Activated T-cell treated with anti-CD3 and anti-CD28 coated beads, Interleukin-2, amount 50 U/mL, for 72 hours (primary cell): ENCODE data around the gene JARID2. TPM values are rescaled to one million over a fixed set of nuclear protein-coding genes. Genes with fewer than 3 reads are reported as not detected.

Experiments used
- ATAC-seq, 2 donors: fragments of 150-1000 bp; cut with Tn5 transposase; replicated peaks in 1 of 2; 2 replicates each; pipeline ENCODE4 v1.10.0; 2021; ENCODE audit warnings: moderate library complexity in 2 of 2, mild to moderate bottlenecking in 1 of 2
- DNase-seq, 2 donors: peaks; one replicate each; pipeline ENCODE4 v3.0.0; 2021 to 2022; ENCODE audit warnings: mixed read lengths in 1 of 2
- H3K27ac Mint-ChIP-seq: one replicate; pipeline ENCODE4 v1.8.0; 2022; ENCODE audit warnings: mild to moderate bottlenecking, moderate library complexity, mixed read lengths
- H3K27me3 Mint-ChIP-seq: one replicate; pipeline ENCODE4 v1.8.0; 2022; ENCODE audit warnings: low read depth, mixed read lengths
- H3K36me3 Mint-ChIP-seq, 2 donors: one replicate each; pipeline ENCODE4 v1.8.0; 2022; ENCODE audit warnings: mixed read lengths in 2 of 2, mild to moderate bottlenecking in 1 of 2; ENCODE audit not compliant: insufficient read depth in 2 of 2
- H3K4me1 Mint-ChIP-seq: one replicate; pipeline ENCODE4 v1.8.0; 2022; ENCODE audit warnings: low read depth, mixed read lengths
- H3K4me3 Mint-ChIP-seq, 2 donors: one replicate each; pipeline ENCODE4 v1.8.0; 2022; ENCODE audit warnings: mild to moderate bottlenecking in 2 of 2, mixed read lengths in 2 of 2, moderate library complexity in 2 of 2
- H3K9me3 Mint-ChIP-seq, 2 donors: one replicate each; pipeline ENCODE4 v1.8.0; 2022; ENCODE audit warnings: mixed read lengths in 2 of 2
- total RNA-seq, 2 donors: library from RNA; stranded (reverse); gene quantifications; one replicate each; pipeline ENCODE4 v1.2.3, GENCODE V29; 2022

Gene JARID2
- total RNA-seq, 2 donors from 2014 or later, result 37.9 to 53.0 TPM

DNA sequence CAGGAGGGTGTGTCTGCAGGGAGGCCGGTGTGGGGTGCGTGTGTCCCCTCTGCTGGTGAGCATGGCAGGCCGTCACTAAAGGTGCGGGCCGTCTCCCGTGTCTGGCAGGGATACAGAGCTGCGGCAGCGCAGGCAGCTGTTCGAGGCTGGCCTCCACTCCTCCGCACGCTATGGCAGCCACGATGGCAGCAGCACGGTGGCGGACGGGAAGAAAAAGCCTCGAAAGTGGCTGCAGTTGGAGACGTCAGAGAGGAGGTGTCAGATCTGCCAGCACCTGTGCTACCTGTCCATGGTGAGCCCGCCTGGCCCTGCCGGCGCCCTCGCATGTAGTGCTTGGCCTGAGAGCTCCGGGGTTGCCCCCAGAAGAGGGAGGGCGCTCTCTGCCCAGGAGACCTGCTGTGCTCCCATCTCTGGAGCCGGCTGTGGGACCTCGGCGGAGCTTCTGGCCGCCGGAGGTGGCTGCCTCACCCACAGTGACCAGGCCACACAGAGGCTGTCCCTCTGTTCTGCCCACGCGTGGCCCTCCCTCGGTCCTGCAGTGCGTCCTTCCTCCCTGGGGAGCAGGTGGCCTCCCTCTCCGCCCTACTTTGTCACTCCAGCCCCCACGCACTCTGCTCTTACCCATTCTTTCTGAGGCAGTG lies 267.4 kb downstream of the JARID2 start:
- ATAC-seq (peak in 1 of 2 donors; percentile 6), DNase-seq (no peak)
- Mint-ChIP-seq H3K4me1 (peaks cover 18% of the 10 kb centered on the region), H3K36me3 (peaks cover 12 to 40% of the 10 kb centered on the region in 2 donors), H3K27me3 (no peaks in the 10 kb centered on the region), H3K4me3 (no peak overlapping the region), H3K9me3 (no peaks in the 10 kb centered on the region), H3K27ac (peak overlapping the region; percentile 58)

DNA sequence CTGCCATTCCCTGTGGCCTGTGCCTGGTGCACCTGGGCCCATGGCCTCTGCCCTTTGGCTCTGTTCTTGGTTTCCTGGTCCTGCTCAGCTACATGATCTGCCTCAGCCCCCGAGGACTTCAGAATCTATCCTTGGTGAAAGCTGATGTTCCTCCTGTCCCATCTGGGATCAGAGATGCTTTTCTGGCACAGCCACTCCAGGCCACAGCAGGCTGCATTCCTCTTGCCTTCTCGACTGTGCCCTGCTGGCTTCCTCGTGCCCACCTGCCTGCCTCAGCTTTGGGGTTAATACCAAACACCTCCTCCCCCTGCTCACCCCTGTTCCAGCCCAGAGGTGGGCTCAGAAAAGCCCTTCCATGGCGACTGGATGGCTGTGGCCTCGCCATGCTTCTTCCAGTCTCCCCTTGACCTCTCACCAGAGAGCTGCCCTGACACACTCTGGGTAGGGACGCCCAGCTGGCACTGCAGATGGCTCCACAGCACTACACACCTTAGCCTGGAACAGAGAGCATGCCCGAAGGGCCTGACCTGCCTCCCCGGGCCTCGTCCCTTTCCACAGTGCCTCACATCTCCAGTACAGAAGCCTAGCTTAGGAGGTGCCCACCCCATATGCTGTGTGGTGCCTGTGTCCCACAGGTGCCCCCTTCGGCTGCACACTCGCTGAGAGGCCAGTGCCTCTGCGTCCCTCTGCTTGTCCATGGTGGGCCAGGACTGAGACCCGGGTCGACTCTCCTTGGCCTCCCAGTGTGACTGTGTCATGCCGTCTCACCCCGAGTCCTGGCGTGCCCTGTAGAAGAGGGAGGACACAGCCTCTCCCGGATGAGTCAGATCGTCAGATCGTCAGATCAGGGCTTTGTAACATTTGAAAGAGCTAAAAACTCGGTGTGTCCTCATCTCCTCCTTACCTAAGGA lies 268.2 kb downstream of the JARID2 start:
- Mint-ChIP-seq H3K27ac (peak overlapping the region; percentile 84), H3K36me3 (peaks cover 10 to 36% of the 10 kb centered on the region in 2 donors), H3K4me1 (peaks cover 10% of the 10 kb centered on the region), H3K27me3 (no peaks in the 10 kb centered on the region), H3K4me3 (no peak overlapping the region), H3K9me3 (no peaks in the 10 kb centered on the region)
- DNase-seq (no peak), ATAC-seq (no peak)

DNA sequence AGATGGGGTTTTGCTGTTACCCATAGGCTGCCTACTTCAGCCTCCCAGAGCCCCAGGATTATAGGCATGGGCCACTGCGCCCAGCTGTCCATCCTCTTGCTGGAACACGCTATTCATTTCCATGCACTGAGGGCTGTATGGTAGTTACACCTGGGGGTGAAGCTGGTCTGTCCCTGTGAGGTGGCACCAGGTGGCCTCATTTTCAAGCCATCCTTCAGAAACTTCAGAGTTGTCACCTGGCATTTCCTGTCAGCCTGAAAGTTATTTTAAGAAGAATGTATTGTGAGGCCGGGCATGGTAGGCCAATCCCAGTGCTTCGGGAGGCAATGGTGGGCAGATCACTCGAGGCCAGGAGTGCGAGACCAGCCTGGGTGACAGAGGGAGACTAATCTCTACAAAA lies 269.4 kb downstream of the JARID2 start:
- Mint-ChIP-seq H3K4me1 (peaks cover 9% of the 10 kb centered on the region), H3K27me3 (no peaks in the 10 kb centered on the region), H3K36me3 (peaks cover 10 to 41% of the 10 kb centered on the region in 2 donors), H3K9me3 (no peaks in the 10 kb centered on the region), H3K4me3 (no peak overlapping the region), H3K27ac (peak overlapping the region; percentile 84)
- DNase-seq (no peak), ATAC-seq (no peak)

DNA sequence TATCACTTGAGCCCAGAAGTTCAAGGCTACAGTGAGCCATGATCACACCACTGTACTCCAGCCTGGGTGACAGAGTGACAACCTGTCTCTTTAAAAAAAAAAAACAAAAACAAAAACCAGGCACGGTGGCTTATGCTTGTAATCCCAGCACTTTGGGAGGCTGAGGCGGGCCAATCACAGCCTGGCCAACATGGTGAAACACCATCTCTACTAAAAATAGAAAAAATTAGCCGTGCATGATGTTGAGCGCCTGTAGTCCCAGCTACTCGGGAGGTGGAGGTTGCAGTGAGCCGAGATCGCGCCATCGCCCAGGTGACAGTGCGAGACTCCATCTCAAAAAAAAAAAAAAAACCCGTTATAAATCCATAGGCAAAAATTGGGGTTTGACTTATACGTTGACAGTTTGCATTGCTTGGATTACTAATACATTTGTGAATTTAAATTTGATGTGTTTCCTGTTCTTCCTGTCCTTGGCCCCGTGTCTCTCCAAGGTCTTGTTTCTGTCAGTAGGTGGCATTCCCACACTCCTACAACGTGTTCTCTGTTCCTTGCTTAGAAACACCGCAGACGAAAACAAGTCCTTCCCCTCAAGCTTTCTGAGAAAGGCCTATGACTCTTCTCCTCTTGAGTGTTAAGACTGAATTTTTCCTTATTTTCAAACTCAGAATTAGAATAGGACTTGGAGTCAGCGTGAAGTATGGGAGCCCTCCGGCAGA lies 269.9 kb downstream of the JARID2 start:
- peaks cover 9% of the 10 kb centered on the region for H3K4me1 Mint-ChIP-seq
- peak overlapping the region; percentile 69 for H3K27ac Mint-ChIP-seq
- no peaks in the 10 kb centered on the region for H3K9me3 Mint-ChIP-seq
- peaks cover 10 to 42% of the 10 kb centered on the region in 2 donors for H3K36me3 Mint-ChIP-seq
- no peak overlapping the region for H3K4me3 Mint-ChIP-seq
- DNase-seq (no peak), ATAC-seq (no peak)
- no peaks in the 10 kb centered on the region for H3K27me3 Mint-ChIP-seq

DNA sequence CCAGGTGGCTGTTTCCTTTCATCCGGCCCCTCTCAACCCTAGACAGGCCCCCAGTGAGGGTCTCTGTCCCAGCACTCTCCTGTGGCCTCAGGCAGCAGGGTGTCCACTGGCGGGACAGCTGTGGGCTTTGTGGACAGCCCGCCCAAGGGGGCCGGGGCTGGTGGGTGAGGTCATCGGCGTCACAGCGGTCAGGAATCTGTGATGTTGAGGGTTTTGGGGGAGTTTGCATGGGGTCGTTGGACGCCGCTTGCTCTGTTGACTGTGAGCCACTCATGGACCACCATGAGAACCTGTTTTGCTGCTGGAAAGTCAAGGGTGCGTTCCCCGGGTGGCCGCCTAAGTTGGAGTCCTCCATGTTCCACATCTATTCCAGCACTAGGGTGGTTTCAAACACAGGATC lies 270.5 kb downstream of the JARID2 start:
- Mint-ChIP-seq H3K9me3 (no peaks in the 10 kb centered on the region), H3K36me3 (peaks cover 10 to 40% of the 10 kb centered on the region in 2 donors), H3K27me3 (no peaks in the 10 kb centered on the region), H3K27ac (peak overlapping the region; percentile 69), H3K4me3 (no peak overlapping the region), H3K4me1 (peaks cover 9% of the 10 kb centered on the region)
- ATAC-seq (no peak), DNase-seq (no peak)

DNA sequence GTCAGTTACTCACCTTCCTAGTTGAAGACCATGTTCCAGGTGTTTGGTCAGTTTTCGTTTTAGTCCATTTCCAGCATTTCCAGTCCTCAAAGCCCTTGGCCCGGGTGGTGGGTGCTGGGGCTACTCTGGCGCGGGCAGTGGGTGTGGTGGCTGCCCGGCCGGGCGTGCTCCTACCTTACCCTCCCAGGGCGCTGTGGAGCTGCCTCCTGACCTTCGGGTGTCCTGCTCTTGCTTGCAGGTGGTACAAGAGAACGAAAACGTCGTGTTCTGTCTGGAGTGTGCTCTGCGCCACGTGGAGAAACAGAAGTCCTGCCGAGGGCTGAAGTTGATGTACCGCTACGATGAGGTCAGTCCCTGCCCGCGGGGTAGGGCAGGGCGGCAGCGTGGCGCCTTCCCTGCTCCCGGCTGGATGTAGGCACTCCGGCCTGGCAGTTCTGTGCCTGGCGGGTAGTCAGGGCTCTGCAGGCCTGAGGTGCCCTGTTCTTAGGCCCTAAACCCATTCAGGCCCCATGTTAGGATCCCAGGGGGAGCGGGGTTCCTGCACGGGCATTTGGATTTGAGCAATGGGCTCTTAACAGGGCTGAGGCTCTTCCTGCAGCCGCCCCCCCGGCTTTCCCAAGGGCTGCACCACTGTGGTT lies 271.2 kb downstream of the JARID2 start:
- no peak for DNase-seq
- H3K4me3 Mint-ChIP-seq, result no peak overlapping the region
- no peaks in the 10 kb centered on the region for H3K9me3 Mint-ChIP-seq
- peaks cover 10 to 36% of the 10 kb centered on the region in 2 donors for H3K36me3 Mint-ChIP-seq
- ATAC-seq, result no peak
- H3K27me3 Mint-ChIP-seq, result no peaks in the 10 kb centered on the region
- H3K4me1 Mint-ChIP-seq, result peaks cover 15% of the 10 kb centered on the region
- no peak overlapping the region for H3K27ac Mint-ChIP-seq

DNA sequence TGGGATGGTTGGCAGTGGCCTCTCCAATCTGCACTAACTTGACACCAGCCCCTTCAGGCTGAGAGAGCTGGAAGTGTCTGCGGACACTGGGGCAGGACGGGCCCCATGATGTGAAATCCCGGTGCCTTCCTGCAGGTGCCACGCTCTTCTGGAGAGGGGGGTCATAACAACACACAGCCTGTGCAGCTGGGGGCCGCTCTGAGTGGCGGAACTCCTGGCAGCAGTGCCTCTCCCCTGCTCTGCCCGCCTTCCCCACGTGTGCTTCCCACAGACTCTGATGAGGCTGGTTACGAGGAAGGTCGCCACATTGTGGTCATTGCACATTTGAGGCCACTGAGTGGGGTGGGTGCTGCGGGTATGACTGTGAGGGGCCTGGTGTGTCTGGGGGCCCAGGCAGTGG lies 271.7 kb downstream of the JARID2 start:
- Mint-ChIP-seq H3K27me3 (no peaks in the 10 kb centered on the region), H3K36me3 (peaks cover 10 to 34% of the 10 kb centered on the region in 2 donors), H3K27ac (no peak overlapping the region), H3K4me3 (no peak overlapping the region), H3K4me1 (peaks cover 20% of the 10 kb centered on the region), H3K9me3 (no peaks in the 10 kb centered on the region)
- no peak for ATAC-seq
- no peak for DNase-seq

DNA sequence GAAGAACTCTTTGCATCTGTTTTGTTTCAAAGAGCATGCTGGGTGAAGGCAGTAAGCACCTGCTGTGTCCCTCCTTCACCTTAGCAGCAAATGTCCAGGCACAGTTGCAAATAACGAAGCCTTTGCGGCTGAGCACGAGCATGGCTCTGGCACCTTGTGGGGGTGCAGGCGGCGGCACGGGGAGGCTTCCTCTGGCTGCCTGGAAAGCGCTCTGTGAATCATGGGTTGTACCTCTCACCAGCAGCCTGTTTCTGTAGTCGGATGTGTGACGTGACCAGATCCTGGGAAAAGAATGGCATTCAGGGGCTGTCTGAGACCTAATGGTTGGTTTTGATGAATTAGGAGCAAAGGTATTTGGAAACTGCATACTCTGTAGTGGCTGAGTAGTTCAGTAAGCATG lies 272.2 kb downstream of the JARID2 start:
- DNase-seq, result no peak
- Mint-ChIP-seq H3K36me3 (peaks cover 10 to 36% of the 10 kb centered on the region in 2 donors), H3K27me3 (no peaks in the 10 kb centered on the region), H3K27ac (peak overlapping the region; percentile 54), H3K9me3 (no peaks in the 10 kb centered on the region), H3K4me3 (no peak overlapping the region), H3K4me1 (peaks cover 24% of the 10 kb centered on the region)
- no peak for ATAC-seq

DNA sequence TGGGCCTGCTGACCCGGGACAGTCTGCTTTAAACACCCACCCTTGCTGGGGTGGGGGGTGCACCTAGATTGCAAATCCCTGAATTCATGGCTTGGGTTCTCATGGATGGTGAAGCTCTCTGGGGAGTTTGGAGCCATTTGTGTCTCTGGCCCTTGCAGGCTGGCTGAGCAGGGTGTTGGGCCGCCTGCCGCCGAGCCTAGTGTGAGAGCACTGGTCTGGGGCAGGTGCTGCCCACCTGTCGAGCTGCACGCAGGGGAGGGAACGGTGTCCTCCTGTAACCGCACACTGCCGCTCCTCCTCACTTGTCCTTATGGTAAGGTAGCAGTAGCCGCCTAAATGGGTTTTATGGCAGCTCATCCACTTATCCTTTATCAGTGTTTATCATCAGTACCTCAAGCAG lies 273.0 kb downstream of the JARID2 start:
- Mint-ChIP-seq H3K4me3 (no peak overlapping the region), H3K36me3 (peaks cover 8 to 34% of the 10 kb centered on the region in 2 donors), H3K4me1 (peaks cover 20% of the 10 kb centered on the region), H3K9me3 (no peaks in the 10 kb centered on the region), H3K27me3 (no peaks in the 10 kb centered on the region), H3K27ac (peak overlapping the region; percentile 87)
- DNase-seq, result no peak
- ATAC-seq, result no peak

DNA sequence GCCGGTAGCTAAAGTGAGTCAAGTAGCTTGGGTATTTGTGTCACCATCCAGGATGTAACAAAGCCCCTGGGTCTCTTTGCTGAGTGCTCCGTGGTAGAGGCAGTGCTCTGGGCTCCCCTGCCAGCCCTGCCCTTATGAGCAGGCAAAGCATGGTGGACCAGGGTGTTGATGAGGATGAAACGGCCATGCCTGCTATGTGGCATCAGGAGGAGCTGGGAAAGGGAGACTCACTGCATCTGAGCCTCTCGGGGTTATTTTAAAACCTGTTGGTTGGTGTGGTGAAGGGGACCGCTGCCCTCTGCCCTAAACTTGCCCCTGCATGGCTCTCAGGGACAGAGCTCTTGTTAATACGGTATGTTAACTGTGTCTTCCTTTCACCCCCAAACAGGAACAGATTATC lies 273.8 kb downstream of the JARID2 start:
- Mint-ChIP-seq H3K27ac (peak overlapping the region; percentile 87), H3K27me3 (no peaks in the 10 kb centered on the region), H3K9me3 (no peaks in the 10 kb centered on the region), H3K4me1 (peaks cover 14% of the 10 kb centered on the region), H3K36me3 (peaks cover 10 to 37% of the 10 kb centered on the region in 2 donors), H3K4me3 (no peak overlapping the region)
- no peak for ATAC-seq
- no peak for DNase-seq

DNA sequence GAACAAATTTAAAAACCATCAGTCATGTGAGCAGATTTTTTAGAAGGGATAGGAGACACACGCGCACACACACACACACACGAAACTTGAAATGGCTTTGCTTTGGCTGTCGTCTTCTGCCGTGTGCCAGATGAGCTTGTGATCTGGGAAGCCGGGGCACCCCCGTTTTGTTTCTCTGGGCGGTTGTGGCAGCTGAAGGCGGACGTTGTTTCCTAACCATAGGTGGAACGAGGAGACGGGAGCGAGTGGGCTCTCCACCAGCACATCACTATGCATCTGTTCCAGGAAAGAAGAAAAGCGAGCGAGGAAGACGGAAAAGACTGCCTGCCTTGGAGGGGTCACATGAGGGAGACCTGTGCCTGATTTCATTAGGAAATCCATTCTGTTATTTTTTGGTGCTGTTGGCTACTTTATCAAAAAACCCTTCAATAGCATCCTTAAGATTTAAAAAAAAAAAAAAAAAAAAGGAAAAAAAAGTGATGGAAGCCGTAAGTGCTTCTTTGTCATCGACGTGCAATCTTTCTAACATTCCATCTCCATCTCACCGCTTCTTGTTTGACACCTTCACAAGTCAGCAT lies 274.8 kb downstream of the JARID2 start:
- Mint-ChIP-seq H3K4me1 (peaks cover 19% of the 10 kb centered on the region), H3K27ac (peak overlapping the region; percentile 84), H3K27me3 (no peaks in the 10 kb centered on the region), H3K4me3 (no peak overlapping the region), H3K36me3 (peaks cover 12 to 33% of the 10 kb centered on the region in 2 donors), H3K9me3 (peaks cover 0 to 3% of the 10 kb centered on the region in 2 donors)
- ATAC-seq (no peak), DNase-seq (no peak)

DNA sequence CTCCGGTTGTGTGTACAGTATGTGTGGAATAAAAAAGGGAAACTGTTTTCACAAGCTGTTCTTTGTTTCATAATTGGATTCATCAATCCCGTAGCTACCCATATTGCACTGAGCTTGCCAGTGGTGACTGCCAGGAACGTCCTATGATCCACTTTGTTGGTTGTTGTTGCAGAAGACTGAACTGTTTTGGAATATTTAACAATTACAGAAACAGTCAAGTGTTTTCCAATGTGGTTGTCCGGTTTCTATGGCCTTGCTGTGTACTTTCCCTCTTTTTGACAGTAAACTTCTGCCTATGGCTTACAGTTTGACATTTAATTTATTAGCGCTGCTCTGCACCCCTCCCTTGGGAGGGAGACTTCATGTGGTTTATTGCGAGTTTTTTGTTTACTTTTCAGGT lies 275.7 kb downstream of the JARID2 start:
- Mint-ChIP-seq H3K27me3 (no peaks in the 10 kb centered on the region), H3K36me3 (peaks cover 12 to 37% of the 10 kb centered on the region in 2 donors), H3K27ac (no peak overlapping the region), H3K4me3 (no peak overlapping the region), H3K9me3 (peaks cover 0 to 5% of the 10 kb centered on the region in 2 donors), H3K4me1 (peaks cover 25% of the 10 kb centered on the region)
- DNase-seq (no peak), ATAC-seq (no peak)
